Upper lobe of left lung (tissue), 6 donors: ENCODE data around the gene SLC12A7. TPM values are rescaled to one million over a fixed set of nuclear protein-coding genes. Genes with fewer than 3 reads are reported as not detected.

ENCODE experiments used
- ATAC-seq, 2 donors: fragments of 200-7000 bp; cut with Tn5 transposase; one replicate each; pipeline ENCODE4 v1.9.1; 2022; ENCODE audit warnings: mild to moderate bottlenecking in 2 of 2, moderate library complexity in 2 of 2; ENCODE audit not compliant: low FRiP score in 2 of 2
- DNase-seq, 2 donors: peaks; one replicate each; pipeline ENCODE4 v3.0.0-alpha.2; 2019 to 2020
- H3K27ac ChIP-seq, 4 donors: fragments of 200-600 bp; sonication (generic); one replicate each; pipeline ENCODE4 v1.5.1; 2016 to 2019
- H3K27me3 ChIP-seq, 4 donors: fragments of 200-600 bp; sonication (generic); one replicate each; pipeline ENCODE4 v1.5.1; 2017 to 2019
- H3K36me3 ChIP-seq, 4 donors: fragments of 200-600 bp; sonication (generic); one replicate each; pipeline ENCODE4 v1.5.1; 2016 to 2019
- H3K4me1 ChIP-seq, 4 donors: fragments of 200-600 bp; sonication (generic); one replicate each; pipeline ENCODE4 v1.5.1; 2018 to 2019
- H3K4me3 ChIP-seq, 4 donors: fragments of 200-600 bp; sonication (generic); one replicate each; pipeline ENCODE4 v1.5.1; 2017 to 2019; ENCODE audit warnings: mild to moderate bottlenecking in 2 of 4, moderate library complexity in 1 of 4
- H3K9me3 ChIP-seq, 4 donors: fragments of 200-600 bp; sonication (generic); one replicate each; pipeline ENCODE4 v1.5.1; 2018 to 2019
- EP300 ChIP-seq, 4 donors: sonication (generic); formaldehyde crosslinking; IDR thresholded peaks; one replicate each; pipeline ENCODE4 v1.5.1; 2017; ENCODE audit warnings: antibody characterized with exemption in 4 of 4, control low read depth in 2 of 4
- POLR2A ChIP-seq, 4 donors: fragments of 450-650 bp; IDR thresholded peaks; one replicate each; pipeline ENCODE4 v1.5.1; 2016 to 2017; ENCODE audit warnings: antibody characterized with exemption in 4 of 4, mild to moderate bottlenecking in 2 of 4
- POLR2AphosphoS5 ChIP-seq, 2 donors: sonication (generic); formaldehyde crosslinking; IDR thresholded peaks; one replicate each; pipeline ENCODE4 v1.5.1; 2017; ENCODE audit warnings: antibody characterized with exemption in 2 of 2
- whole genome bisulfite sequencing, 2 donors: methylation state at CpG; one replicate each; pipeline ENCODE4 v1.1.5; 2017 to 2018; 5-methylcytosine and 5-hydroxymethylcytosine counted together
- total RNA-seq, 6 donors: library from RNA; depleted of rRNA in 4 of 6; stranded (reverse); fragments of >200 nt in 4 of 6; gene quantifications; one replicate each; pipeline versions ENCODE4 v1.1.0 to v1.2.1, GENCODE V29; 2016 to 2021
- TF ChIP-seq, protein P1 (sequence below), 6 experiments: fragments of 450-650 bp in 4 of 6; fragments of 200-600 bp in 2 of 6; sonication (generic) in 2 of 6; IDR thresholded peaks; one replicate each; pipeline ENCODE4 v1.5.1; 2016 to 2019; ENCODE audit warnings: antibody characterized with exemption in 6 of 6
- donor health status: DM: no; HTN: no; CAD: no; lungs with moderate emphysema.
- donor health status: DM: no; HTN: yes; CAD: no; lungs with severe emphysema.

Gene SLC12A7
- total RNA-seq, 6 donors from 2014 or later = 31.3 to 138 (median 48.5) TPM

DNA sequence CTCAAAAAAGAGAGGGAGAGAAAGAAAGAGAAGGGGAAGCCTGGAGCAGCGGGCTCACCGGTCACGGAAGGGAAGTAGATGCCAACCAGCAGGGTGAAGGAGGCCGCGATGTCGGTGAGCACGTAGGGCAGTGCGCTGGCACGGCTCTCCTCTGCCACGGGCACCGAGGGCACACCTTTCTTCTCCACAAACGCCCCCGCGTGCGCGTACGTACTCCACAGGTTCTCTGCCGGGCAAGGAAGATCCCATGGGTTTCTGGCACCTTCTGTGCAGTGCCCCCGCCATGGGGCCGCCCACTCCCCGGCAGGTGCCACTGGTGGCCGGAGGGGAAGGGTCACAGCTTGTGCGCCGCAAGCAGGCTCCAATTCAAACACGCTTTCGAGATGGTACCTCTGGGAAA is 30.3 kb downstream of the SLC12A7 start:
- peak in 1 of 2 donors; percentile 75 for DNase-seq
- H3K36me3 ChIP-seq = peaks cover 0 to 93% (median 77%) of the 10 kb centered on the region in 4 donors
- no peak for ATAC-seq
- no peaks in the 10 kb centered on the region for H3K4me1 ChIP-seq
- no peak overlapping the region for H3K4me3 ChIP-seq
- H3K27ac ChIP-seq = no peak overlapping the region
- no peak for TF ChIP-seq EP300 (IDR thresholded peaks at IDR 0.05)
- TF ChIP-seq, protein P1, sequence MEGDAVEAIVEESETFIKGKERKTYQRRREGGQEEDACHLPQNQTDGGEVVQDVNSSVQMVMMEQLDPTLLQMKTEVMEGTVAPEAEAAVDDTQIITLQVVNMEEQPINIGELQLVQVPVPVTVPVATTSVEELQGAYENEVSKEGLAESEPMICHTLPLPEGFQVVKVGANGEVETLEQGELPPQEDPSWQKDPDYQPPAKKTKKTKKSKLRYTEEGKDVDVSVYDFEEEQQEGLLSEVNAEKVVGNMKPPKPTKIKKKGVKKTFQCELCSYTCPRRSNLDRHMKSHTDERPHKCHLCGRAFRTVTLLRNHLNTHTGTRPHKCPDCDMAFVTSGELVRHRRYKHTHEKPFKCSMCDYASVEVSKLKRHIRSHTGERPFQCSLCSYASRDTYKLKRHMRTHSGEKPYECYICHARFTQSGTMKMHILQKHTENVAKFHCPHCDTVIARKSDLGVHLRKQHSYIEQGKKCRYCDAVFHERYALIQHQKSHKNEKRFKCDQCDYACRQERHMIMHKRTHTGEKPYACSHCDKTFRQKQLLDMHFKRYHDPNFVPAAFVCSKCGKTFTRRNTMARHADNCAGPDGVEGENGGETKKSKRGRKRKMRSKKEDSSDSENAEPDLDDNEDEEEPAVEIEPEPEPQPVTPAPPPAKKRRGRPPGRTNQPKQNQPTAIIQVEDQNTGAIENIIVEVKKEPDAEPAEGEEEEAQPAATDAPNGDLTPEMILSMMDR (IDR thresholded peaks at IDR 0.05) = no peak
- no peak for TF ChIP-seq POLR2AphosphoS5 (IDR thresholded peaks at IDR 0.05)
- no peak for TF ChIP-seq POLR2A (IDR thresholded peaks at IDR 0.05)
- no peaks in the 10 kb centered on the region for H3K27me3 ChIP-seq
- WGBS, 2 donors = 81 to 92% methylated on average over 13 to 26 of the region's 26 CpGs
- H3K9me3 ChIP-seq = no peaks in the 10 kb centered on the region

- Histone ChIP-seq H3K36me3 (peaks cover 0 to 93% (median 78%) of the 10 kb centered on the region in 4 donors), H3K27ac (no peak overlapping the region), H3K4me1 (no peaks in the 10 kb centered on the region), H3K9me3 (no peaks in the 10 kb centered on the region), H3K4me3 (no peak overlapping the region), H3K27me3 (no peaks in the 10 kb centered on the region)
- TF ChIP-seq POLR2A (IDR thresholded peaks at IDR 0.05) (no peak), EP300 (IDR thresholded peaks at IDR 0.05) (no peak), POLR2AphosphoS5 (IDR thresholded peaks at IDR 0.05) (no peak)
- TF ChIP-seq, protein P1 (IDR thresholded peaks at IDR 0.05) = no peak
- WGBS, 2 donors = 84% methylated on average over 14 to 18 of the region's 18 CpGs
- peak in 1 of 2 donors; percentile 3 for ATAC-seq
- peak in 1 of 2 donors; percentile 71 for DNase-seq
Observed at GRCh38 chr5:1080432-1080831, 31.4 kb downstream of the SLC12A7 start.

GRCh38 chr5:1079961-1080360 is 31.9 kb downstream of the SLC12A7 start:
- Histone ChIP-seq H3K27me3 (no peaks in the 10 kb centered on the region), H3K9me3 (no peaks in the 10 kb centered on the region), H3K4me3 (no peak overlapping the region), H3K4me1 (no peaks in the 10 kb centered on the region), H3K27ac (no peak overlapping the region), H3K36me3 (peaks cover 0 to 93% (median 78%) of the 10 kb centered on the region in 4 donors)
- DNase-seq (no peak), ATAC-seq (no peak)
- WGBS, 2 donors = 91 to 100% methylated on average over 5 to 14 of the region's 35 CpGs
- TF ChIP-seq, protein P1 (IDR thresholded peaks at IDR 0.05) = no peak
- TF ChIP-seq POLR2A (IDR thresholded peaks at IDR 0.05) (no peak), EP300 (IDR thresholded peaks at IDR 0.05) (no peak), POLR2AphosphoS5 (IDR thresholded peaks at IDR 0.05) (no peak)

GRCh38 chr5:1079486-1079885 is 32.4 kb downstream of the SLC12A7 start:
- H3K4me1 ChIP-seq = no peaks in the 10 kb centered on the region
- TF ChIP-seq, protein P1 (IDR thresholded peaks at IDR 0.05) = no peak
- no peak for TF ChIP-seq EP300 (IDR thresholded peaks at IDR 0.05)
- TF ChIP-seq POLR2AphosphoS5 (IDR thresholded peaks at IDR 0.05) = no peak
- no peak for TF ChIP-seq POLR2A (IDR thresholded peaks at IDR 0.05)
- ATAC-seq (no peak), DNase-seq (peak in 1 of 2 donors; percentile 74)
- H3K36me3 ChIP-seq = peaks cover 0 to 93% (median 78%) of the 10 kb centered on the region in 4 donors
- H3K27me3 ChIP-seq = no peaks in the 10 kb centered on the region
- 95 to 100% methylated on average over 9 to 16 of the region's 18 CpGs for WGBS, 2 donors
- H3K27ac ChIP-seq = no peak overlapping the region
- no peaks in the 10 kb centered on the region for H3K9me3 ChIP-seq
- H3K4me3 ChIP-seq = no peak overlapping the region

DNA sequence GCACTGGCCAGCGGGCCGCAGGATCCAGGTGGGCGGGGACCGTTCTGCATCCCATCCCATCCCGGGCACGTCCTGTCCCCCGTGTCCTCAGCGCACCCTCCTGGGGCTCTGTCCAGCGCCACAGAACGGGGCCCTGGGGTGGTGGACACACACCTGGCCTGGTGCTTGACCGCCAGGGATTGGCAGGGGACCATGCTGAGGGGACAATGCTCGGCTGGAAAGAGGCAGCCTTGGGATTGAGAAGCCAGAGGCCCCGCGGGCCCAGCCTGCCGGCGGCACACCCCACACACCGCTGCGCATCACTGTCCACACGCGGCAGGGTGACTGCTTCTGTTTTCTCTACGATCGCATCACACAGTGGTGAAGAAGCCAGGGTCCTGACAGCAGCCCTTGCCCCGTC is 33.0 kb downstream of the SLC12A7 start:
- WGBS, 2 donors = 92 to 97% methylated on average over 13 to 23 of the region's 23 CpGs
- peak in 1 of 2 donors; percentile 65 for DNase-seq
- Histone ChIP-seq H3K9me3 (no peaks in the 10 kb centered on the region), H3K4me3 (no peak overlapping the region), H3K27ac (no peak overlapping the region), H3K4me1 (no peaks in the 10 kb centered on the region), H3K36me3 (peaks cover 0 to 93% (median 75%) of the 10 kb centered on the region in 4 donors), H3K27me3 (no peaks in the 10 kb centered on the region)
- no peak for ATAC-seq
- TF ChIP-seq POLR2A (IDR thresholded peaks at IDR 0.05) (no peak), POLR2AphosphoS5 (IDR thresholded peaks at IDR 0.05) (no peak), EP300 (IDR thresholded peaks at IDR 0.05) (no peak)
- TF ChIP-seq, protein P1 (IDR thresholded peaks at IDR 0.05) = no peak
